T47D (cell line): ENCODE measurements around the gene VPS37B.
"Not testable (repeated sequence)": the region's sequence is repeated elsewhere in the genome, so short reads cannot be mapped to it uniquely, and the experiment has no call there.

Source experiments
- DNase-seq, 2 experiments: peaks; one replicate each; pipeline versions ENCODE4 v3.0.0 to v3.0.0-alpha.2; 2011 to 2012; ENCODE audit warnings: low read depth in 1 of 2, low spot score in 1 of 2
- JUND ChIP-seq: IDR thresholded peaks from 2 replicates; pipeline ENCODE4 v1.6.1; 2012; ENCODE audit warnings: low read depth
- in situ Hi-C: cut with HindIII; loops from 2 replicates; pipeline ENCODE4 v1.10.0; 2016; ENCODE audit warnings: low sequenced_read_pairs, low pct_unique_long_range_greater_than_20kb

The VPS37B gene

DNA sequence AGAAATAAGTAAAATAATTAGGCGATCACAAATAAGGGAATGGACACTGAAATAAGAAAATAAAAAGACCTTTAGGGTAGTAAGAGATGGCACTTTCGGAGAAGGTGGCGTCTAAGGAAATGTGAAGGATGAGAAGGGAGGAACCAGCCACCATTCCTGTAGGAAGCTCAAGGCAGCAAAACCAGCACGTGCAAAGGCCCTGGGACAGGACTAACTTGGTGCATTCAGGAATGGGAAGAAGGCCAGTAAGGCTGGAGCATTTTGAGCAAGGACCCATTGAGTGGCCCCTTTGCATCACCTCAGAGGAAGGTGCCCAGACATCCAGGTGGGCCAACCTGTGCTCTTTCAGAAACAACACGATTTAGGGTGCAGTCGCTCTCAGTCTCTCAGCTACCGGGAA, 738 bp upstream of the VPS37B start:
- in situ Hi-C loops: no loop called here
- no peak for TF ChIP-seq JUND
- DNase-seq: no peak

DNA sequence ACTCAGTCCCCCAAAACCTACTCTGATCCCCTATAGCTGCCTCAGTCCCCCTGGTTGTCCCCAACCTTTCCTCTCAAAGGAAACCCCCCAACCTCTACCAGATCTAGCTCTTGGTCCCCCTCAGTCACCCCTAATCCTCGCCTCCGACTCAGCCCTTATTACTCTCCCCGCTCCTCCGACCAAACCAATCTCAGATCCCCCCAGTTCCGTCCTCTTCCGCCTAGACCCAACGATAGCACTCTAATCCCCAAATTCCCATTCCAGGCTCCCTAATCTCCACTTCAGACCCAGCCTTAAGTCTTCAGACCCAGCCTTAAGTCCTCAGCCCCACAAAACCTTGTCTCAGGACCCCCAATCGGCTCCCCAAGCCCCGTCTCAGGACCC, 612 bp downstream of the VPS37B start:
- in situ Hi-C loops: no loop called here
- no peak for TF ChIP-seq JUND
- no peak for DNase-seq

DNA sequence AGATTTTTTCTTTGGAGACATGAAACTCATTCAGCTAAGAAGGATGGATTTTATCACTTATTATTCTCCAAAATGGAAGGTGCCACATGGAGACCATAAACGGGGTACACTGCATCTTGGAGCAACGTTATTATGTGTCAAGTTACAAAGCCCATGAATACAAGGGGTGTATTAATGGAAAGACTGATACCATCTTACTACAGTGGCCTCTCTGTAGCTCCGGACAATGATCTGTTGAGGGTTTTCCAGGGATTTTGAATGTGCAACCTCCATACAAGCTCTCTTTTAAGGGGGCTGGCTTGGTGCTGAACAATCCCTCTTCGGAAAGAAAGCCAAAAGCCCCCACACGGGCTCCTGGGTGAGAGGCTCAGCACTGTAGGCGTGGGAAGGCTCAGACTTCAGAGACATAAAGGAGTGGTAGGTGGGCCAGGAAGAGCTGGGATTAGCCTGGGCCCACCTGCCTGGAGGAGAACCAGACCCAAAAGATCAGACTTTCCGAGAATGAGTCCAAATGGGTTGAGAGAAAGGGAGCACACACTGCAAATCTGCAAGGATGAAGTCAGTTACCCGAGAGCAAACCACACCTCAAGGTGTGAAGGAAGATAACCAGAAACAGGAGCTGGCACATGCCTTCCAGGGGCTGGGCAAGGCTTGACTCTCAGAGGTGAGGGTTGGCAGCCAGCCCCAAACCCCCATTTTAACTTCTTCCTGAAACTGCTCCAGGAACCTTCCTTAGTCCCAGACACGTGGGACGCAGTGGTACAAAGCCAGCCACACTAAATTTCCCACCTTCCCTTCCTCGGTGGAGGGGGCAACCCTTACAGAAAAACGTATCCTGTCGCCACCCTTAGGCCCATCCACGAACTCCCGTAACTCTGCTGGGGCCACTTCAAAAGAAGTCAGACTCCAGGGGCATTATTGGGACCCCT, 1.5 kb downstream of the VPS37B start:
- DNase-seq: no peak
- TF ChIP-seq JUND: no peak
- in situ Hi-C loops: no loop called here

DNA sequence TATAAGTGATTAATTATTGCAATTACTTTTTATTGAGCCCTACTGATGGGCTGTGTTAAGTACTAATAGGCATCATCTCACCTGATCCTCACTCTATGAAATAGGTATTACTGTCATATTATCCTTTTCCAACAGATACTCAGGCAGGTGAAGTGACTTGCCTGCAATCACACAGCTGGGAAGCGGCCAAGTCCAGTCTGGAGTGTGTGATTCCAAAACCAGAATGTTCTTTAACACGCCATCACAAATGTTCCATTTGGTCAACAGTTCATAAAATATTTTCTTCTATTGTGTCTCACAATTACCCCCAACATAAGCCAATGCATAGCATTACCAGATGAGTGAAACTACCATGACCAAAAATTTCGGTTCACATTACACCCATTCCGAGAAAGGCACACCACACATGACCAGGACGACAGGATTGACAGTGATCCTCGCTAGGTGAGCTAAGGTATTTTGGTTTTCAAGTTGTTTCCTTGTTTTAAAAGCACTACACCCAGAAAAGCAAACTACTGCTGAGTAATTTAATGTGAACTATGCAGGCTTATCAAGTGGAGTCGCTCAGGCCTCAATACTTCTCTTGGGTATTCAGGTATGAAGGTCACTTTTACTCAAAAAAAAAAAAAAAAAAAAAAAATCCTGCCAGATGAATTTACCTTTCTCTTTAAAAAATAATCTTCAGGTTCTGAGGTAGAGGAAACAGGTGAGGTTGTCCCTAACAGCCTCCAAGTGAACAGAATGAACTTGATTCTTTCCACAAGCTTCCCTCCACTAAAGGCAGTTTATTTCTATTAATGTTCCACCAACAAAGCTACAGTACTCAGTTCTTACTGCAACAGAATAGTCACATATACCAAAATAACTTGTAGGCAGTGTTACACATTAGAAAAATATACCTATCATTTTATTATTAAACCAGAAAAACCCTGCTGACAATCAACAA, 2.4 kb downstream of the VPS37B start:
- in situ Hi-C loops: no loop called here
- TF ChIP-seq JUND: no peak
- no peak for DNase-seq

DNA sequence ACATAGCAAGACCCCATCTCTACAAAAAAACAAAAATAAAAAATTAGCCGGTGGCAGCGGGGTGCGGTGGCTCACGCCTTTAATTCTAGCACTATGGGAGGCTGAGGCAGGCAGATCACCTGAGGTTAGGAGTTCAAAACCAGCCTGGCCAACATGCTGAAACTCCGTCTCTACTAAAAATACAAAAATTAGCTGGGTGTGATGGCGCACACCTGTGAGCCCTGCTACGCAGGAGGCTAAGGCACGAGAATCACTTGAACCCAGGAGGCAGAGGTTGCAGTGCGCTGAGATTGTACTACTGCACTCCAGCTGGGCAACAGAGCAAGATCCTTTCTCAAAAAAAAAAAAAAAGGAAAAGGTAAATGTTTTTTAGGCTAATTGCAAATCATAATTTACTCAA, 3.2 kb downstream of the VPS37B start:
- in situ Hi-C loops, DNase-seq: not testable (repeated sequence)

DNA sequence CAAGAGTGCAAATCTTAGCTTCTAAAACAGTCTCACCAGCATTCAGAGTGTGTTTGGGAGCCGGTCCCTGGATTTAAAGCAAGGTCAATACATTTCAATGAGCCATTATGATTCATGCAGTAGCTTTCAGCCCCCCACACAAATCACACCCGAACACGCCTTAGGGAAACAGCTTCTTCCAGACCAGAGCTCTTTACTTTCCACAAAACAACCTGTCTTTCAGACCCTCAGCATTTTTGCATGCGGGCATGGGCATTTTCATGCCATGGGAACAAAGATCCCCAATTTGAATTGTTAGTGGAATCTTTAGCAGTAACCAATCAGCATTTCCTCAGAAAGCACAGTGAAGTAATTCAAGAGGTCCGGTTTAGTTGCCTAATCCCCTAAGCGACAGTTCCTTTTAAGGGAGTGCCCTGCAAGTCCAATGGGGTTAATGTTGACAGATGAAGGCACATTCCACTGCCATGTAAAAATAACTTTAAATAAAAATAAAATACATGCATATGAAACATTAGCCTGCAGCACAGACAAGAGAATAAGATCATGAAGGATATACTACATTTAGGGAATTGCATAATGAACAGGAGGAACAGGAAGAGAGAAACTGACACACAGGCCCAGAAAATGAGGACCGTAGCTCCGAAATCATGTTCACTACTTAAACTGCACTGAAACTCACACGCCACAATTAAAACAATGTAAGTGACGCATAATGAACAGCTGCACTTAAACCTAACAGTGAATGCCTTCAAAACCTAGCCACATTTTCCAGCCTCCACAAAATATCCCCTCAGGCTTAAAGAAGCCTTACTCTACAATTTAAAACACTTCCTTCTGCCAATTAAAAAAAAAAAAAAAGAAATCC, 4.0 kb downstream of the VPS37B start:
- peak in 1 of 2 experiments; percentile 46 for DNase-seq
- no peak for TF ChIP-seq JUND
- in situ Hi-C loops: no loop called here

DNA sequence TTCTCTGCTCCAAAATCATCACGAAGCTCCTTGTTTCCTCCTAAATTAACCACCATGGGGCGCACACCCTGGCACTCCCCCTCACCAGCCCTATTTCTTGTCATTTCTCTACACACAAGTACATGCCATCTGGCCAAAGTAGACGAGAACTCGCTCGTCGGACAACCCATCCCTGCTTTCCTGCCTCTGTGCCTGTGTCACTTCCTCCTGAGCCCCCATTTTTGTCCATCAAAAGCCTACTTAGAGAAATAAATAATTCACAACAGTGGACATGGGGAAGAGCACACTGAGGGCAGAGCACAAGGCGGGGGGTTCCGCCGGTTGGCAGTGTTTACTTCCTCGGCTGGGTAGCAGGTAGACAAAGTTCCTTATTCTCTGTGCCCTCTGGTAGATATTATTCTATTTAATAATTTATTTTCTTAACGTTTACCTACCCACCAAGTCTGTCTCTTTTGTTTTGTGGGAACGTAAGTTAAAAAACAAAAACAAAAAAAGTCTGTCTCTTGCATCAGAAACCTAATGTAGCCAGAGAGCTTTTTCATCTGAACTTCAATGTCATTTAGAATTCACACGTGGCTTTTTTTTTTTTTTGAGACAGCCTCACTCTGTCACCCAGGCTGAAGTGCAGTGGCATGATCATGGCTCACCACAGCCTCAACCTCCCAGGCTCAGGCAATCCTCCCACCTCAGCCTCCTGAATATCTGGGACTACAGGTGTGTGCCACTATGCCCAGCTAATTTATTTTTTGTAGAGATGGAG, 6.0 kb downstream of the VPS37B start:
- no peak for TF ChIP-seq JUND
- no peak for DNase-seq
- in situ Hi-C loops: no loop called here

DNA sequence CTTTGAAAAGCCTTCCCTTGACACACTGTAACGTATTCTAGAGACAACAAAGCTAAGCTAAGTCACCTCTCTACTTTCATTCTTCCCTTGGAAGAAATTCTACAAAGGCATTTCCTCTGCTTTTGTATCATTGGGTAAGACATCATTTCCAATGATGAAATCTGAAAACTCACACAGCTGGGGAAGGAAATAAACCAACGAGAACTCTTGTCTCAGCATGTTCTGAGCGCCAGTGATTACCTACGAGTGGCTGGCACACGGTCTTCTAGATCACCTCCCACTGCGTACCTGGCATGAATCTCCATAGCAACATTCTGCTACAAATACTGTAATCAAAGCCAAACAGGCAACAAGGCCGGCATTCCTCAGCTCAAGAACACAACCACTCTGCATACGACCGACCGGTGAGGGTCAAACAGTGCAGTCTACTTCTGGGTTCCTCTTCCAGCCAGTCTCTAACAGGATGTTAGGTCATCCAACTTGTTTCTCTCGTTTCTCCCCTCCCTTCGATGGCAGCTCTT, 7.6 kb downstream of the VPS37B start:
- DNase-seq: peak; percentile 75 to 99
- no peak for TF ChIP-seq JUND
- in situ Hi-C loops: no loop called here

DNA sequence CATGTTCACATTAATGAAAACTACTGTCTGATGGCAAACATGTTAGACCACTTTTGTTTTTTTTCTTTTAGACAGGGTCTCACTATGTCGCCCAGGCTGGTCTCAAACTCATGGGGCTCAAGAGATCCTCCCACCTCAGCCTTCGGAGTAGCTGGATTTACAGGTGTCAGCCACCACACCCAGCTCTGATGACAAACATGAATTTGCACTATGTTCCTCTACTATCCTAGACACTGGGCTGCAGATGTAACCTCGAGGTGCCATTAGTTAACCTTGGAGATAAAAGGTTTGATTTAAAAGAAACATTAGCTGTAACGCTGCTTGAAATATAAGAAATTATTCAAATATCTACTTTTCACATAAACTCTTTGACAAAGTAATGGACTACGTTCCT, 8.1 kb downstream of the VPS37B start:
- TF ChIP-seq JUND: no peak
- in situ Hi-C loops: no loop called here
- DNase-seq: no peak

DNA sequence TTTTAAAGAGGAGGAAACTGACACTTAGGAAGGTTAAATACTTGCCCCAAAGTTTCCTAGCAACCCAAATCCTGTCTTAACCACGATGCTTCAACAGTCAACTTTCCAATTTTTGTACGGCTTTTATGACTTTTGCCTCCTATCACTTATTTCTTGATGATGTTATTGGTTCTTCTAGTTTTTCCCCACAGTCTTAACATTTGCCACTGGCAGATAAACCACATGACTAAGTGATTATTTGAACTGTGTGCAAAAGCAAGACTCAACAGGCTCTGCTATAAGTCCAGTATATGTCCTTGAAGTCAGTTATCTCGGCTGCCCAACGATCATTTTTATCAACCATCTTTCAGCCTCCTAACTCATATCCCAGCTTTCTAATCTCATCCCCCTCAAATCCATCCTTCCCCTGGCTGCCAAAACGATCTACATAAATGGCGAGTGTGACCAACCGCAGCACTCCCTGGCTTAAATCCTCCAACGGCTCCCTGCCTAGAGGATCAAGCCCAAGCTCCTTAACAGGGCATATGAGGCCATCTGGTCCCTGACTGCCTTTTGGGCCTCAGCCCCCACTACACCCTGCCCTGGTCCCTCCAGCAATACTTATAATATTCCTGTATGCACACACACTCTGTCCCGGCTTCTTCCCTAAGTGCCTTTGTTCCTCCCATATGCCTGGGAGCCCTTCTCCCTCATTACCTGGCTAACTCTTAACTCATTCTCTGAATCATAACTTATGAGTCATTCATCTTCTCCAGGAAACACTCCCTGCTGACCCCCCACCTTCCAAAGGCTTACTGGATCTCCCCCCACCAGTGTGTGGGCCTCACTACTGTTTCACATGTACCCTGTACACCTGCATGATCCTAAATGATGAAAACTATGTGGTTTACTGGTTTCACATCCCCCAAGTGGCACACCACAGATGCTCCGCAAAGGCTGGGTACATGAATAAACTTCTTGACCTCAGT, 8.8 kb downstream of the VPS37B start:
- DNase-seq: peak in 1 of 2 experiments; percentile 50
- no peak for TF ChIP-seq JUND
- in situ Hi-C loops: no loop called here
